Kidney (tissue), 14 donors: Measurements from ENCODE around the gene ARTN. TPM values are rescaled to one million over a fixed set of nuclear protein-coding genes. Genes with fewer than 3 reads are reported as not detected.

Experiments used
- DNase-seq, 5 donors: peaks; one replicate each; pipeline ENCODE4 v3.0.0-alpha.2; 2013 to 2020
- FAIRE-seq: peaks from 2 replicates; lab custom pipeline; 2012; peaks lifted over from hg19 to GRCh38; lab: Jason Lieb, UNC
- H3K27ac ChIP-seq, 2 donors: one replicate each; pipeline ENCODE4 v1.7.0; 2013; ENCODE audit warnings: low read depth in 2 of 2, low read length in 2 of 2, inconsistent platforms in 1 of 2
- H3K27me3 ChIP-seq: one replicate; pipeline ENCODE4 v1.7.1; 2013; ENCODE audit warnings: low read length, inconsistent platforms; ENCODE audit not compliant: control insufficient read depth, insufficient read depth
- H3K36me3 ChIP-seq, 3 donors: one replicate each; pipeline versions ENCODE4 v1.7.0 to v1.7.1; 2013; ENCODE audit warnings: low read length in 3 of 3, control low read depth in 1 of 3, inconsistent platforms in 1 of 3; ENCODE audit not compliant: insufficient read depth in 3 of 3, control insufficient read depth in 2 of 3
- H3K4me1 ChIP-seq, 3 donors: one replicate each; pipeline versions ENCODE4 v1.7.0 to v1.7.1; 2013; ENCODE audit warnings: low read length in 3 of 3, inconsistent platforms in 1 of 3, low read depth in 1 of 3; ENCODE audit not compliant: control insufficient read depth in 2 of 3, insufficient read depth in 2 of 3
- H3K4me3 ChIP-seq, 3 donors: one replicate each; pipeline versions ENCODE4 v1.7.0 to v1.8.1; 2013; ENCODE audit warnings: low read length in 3 of 3, control low read depth in 1 of 3, inconsistent platforms in 1 of 3
- H3K9ac ChIP-seq, 3 donors: one replicate each; pipeline versions ENCODE4 v1.7.0 to v1.7.1; 2013; ENCODE audit warnings: low read length in 3 of 3, control low read depth in 1 of 3, inconsistent platforms in 1 of 3
- H3K9me3 ChIP-seq, 3 donors: one replicate each; pipeline versions ENCODE4 v1.7.0 to v1.7.1; 2013; ENCODE audit warnings: low read length in 3 of 3, control low read depth in 1 of 3, inconsistent platforms in 1 of 3; ENCODE audit not compliant: control insufficient read depth in 2 of 3, insufficient read depth in 1 of 3
- CTCF ChIP-seq: IDR thresholded peaks from 3 replicates; pipeline ENCODE4 v1.5.1; 2012; ENCODE audit warnings: mild to moderate bottlenecking, moderate library complexity, borderline replicate concordance; ENCODE audit not compliant: insufficient read depth; ENCODE audit errors: extremely low read depth
- intact Hi-C: fragments of 100-400 bp; cut with DNase I; formaldehyde crosslinking; loops from one replicate; pipeline ENCODE4 v1.11.1; 2022
- polyA plus RNA-seq: library from polyadenylated mRNA; stranded (reverse); fragments of 350-450 nt; fragmentation: Illumina TruSeq; extraction: RNeasy Lipid Tissue Mini Kit (QIAGEN cat#74804); gene quantifications from one replicate; pipeline ENCODE4 v1.2.3, GENCODE V29; 2014; ENCODE audit warnings: low read depth, low replicate concordance; ENCODE audit not compliant: insufficient read depth
- total RNA-seq: library from RNA; stranded (reverse); fragmentation: NEBNext Ultra II Directional; extraction: Animal tissue kit (Norgen Biotek cat#: 25700); gene quantifications from one replicate; pipeline ENCODE4 v1.2.1, GENCODE V29; 2021
- donor health status: control.
- donor health status: control.
- donor health status: control.
- donor health status: control.
- donor health status: control.
- donor health status: DM: yes; HTN: yes; CAD: no.
- donor health status: Normal renal cell carcinoma (clear cell type).

ARTN gene
- total and polyA plus RNA-seq, 2 donors from 2014 or later: 1.9 to 4.3 TPM

GRCh38 chr1:43935711-43936427, 2.3 kb downstream of the ARTN start:
- H3K4me1 ChIP-seq: peaks cover 0 to 33% (median 21%) of the 10 kb centered on the region in 3 donors
- DNase-seq (peak in 4 of 5 donors; percentile 44 to 73 (median 56)), FAIRE-seq (no peak)

GRCh38 chr1:43936431-43937151, 3.0 kb downstream of the ARTN start:
- Histone ChIP-seq H3K36me3 (no peaks in the 10 kb centered on the region), H3K27ac (peak overlapping the region; percentile 82 to 85), H3K9me3 (no peaks in the 10 kb centered on the region), H3K4me3 (peak overlapping the region; percentile 12 to 53 (median 40)), H3K4me1 (peaks cover 0 to 33% (median 21%) of the 10 kb centered on the region in 3 donors), H3K27me3 (no peaks in the 10 kb centered on the region), H3K9ac (peak overlapping the region in 1 of 3 donors; percentile 77)
- FAIRE-seq (no peak), DNase-seq (peak in 4 of 5 donors; percentile 52 to 75 (median 64))
- TF ChIP-seq CTCF: no peak
- intact Hi-C loops: no loop called here

More at GRCh38 chr1:43935711-43936427, 2.3 kb downstream of the ARTN start:
- peak overlapping the region; percentile 79 to 82 for H3K27ac ChIP-seq
- intact Hi-C loops: no loop called here
- peak overlapping the region in 1 of 3 donors; percentile 14 for H3K9ac ChIP-seq
- H3K9me3 ChIP-seq: no peaks in the 10 kb centered on the region
- H3K27me3 ChIP-seq: no peaks in the 10 kb centered on the region
- TF ChIP-seq CTCF: no peak
- no peaks in the 10 kb centered on the region for H3K36me3 ChIP-seq
- H3K4me3 ChIP-seq: peak overlapping the region in 1 of 3 donors; percentile 53

DNA sequence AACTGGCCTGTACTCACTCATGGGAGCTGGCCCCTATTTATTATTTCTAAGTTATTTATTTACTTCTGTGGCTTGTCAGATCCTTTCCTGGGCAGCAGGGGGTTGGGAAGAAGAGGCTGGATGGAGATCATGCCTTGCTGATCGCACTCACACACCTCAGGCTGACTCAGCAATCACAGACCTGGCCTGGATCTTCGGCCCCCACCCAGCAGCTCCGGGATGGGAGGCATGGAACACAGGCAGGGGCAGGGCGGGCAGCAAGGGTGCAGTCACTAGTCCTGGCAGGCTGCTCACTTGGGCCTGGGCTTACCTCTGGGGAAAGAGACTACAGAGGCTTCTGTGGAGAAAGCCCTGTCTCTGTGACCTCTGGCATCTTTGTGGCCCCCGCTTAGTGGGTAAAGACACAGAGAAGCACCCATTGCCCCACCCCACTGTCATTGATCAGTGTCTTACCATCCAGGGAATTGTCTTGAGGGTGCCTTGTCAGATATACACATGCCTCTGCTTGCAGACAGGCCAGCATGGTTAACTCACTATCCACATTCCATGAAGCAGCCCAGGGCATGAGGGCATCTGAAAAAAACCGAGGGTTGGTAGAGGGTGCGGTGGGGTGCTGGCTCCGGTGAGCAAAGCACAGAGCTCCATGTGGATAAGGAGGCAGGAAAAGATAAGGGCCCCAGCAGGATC, 3.7 kb downstream of the ARTN start:
- intact Hi-C loops: no loop called here
- no peak for TF ChIP-seq CTCF
- peaks cover 0 to 33% (median 21%) of the 10 kb centered on the region in 3 donors for H3K4me1 ChIP-seq
- DNase-seq (peak in 3 of 5 donors; percentile 25 to 60 (median 26)), FAIRE-seq (no peak)
- H3K27ac ChIP-seq: peak overlapping the region; percentile 43 to 85
- H3K9ac ChIP-seq: peak overlapping the region in 1 of 3 donors; percentile 77
- no peaks in the 10 kb centered on the region for H3K9me3 ChIP-seq
- H3K27me3 ChIP-seq: no peaks in the 10 kb centered on the region
- no peaks in the 10 kb centered on the region for H3K36me3 ChIP-seq
- H3K4me3 ChIP-seq: peak overlapping the region in 1 of 3 donors; percentile 53
